PC-9 (cell line): Measurements from ENCODE around the gene ISG20.
"Not testable (repeated sequence)": the region's sequence is repeated elsewhere in the genome, so short reads cannot be mapped to it uniquely, and the experiment has no call there.

Experiments used
- CTCF ChIP-seq: fragments of 200-600 bp; sonication (generic); conservative IDR thresholded peaks from 2 replicates; pipeline ENCODE4 v1.6.1; 2017; ENCODE audit warnings: mixed run types, antibody characterized with exemption, mild to moderate bottlenecking, moderate library complexity
- EZH2 ChIP-seq: fragments of 200-600 bp; sonication (generic); IDR thresholded peaks from 2 replicates; pipeline ENCODE4 v1.8.0; 2017; ENCODE audit warnings: antibody characterized with exemption, low read depth

GRCh38 chr15:88642514-88642913 is 3.7 kb downstream of the ISG20 start:
- TF ChIP-seq CTCF, EZH2: not testable (repeated sequence)
